ENCODE measurements around the gene B3GALT5.

GRCh38 chr21:39599191-39599970 is 13.4 kb upstream of the B3GALT5 start:
- TF ChIP-seq CTCF (IDR thresholded peaks at IDR 0.05; ENCODE audit: poor library complexity) = no peak
- TF ChIP-seq EZH2phosphoT487 (IDR thresholded peaks at IDR 0.05; ENCODE audit: low read depth, severe bottlenecking, unreplicated experiment) = no peak
